Stimulated activated CD4-positive, alpha-beta T cell treated with anti-CD3 and anti-CD28 coated beads, Interleukin-4, amount 100 ng/mL, for 48 hours (primary cell): Measurements from ENCODE around the gene EIF4A3.
A peak's percentile ranks its signal among the peaks of the same experiment; 100 is the strongest.
"Not testable (repeated sequence)": the region's sequence is repeated elsewhere in the genome, so short reads cannot be mapped to it uniquely, and the experiment has no call there.

Source experiments
- DNase-seq, 2 donors: peaks; one replicate each; pipeline ENCODE4 v3.0.0-alpha.2; 2020; ENCODE audit warnings: low read depth in 2 of 2

Gene EIF4A3

DNA sequence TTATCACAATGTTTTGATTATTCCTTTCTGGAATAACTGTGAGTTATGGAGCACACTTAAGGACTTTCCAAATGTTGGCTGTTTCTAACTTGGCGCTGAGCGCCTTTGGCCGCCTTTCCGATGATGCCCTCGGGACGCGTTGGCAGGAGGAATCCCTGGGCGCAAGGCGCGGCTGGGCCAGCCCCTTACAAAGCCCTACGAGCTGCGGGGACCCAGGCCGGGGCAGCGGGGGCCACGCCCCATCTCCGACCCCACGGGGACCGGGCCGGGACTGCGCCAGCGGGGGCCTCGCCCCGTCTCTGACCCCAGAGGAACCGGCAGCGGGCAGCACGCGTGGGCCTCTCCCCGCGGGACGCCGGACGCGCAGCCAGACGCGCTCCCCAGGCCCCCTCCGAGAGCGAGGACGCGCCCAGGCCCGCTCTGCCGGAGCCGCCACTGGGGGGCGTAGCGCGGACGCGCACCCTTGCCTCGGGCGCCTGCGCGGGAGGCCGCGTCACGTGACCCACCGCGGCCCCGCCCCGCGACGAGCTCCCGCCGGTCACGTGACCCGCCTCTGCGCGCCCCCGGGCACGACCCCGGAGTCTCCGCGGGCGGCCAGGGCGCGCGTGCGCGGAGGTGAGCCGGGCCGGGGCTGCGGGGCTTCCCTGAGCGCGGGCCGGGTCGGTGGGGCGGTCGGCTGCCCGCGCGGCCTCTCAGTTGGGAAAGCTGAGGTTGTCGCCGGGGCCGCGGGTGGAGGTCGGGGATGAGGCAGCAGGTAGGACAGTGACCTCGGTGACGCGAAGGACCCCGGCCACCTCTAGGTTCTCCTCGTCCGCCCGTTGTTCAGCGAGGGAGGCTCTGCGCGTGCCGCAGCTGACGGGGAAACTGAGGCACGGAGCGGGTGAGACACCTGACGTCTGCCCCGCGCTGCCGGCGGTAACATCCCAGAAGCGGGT lies 45.6 kb downstream of the EIF4A3 start, which contains the start of gene GAA:
TSS of gene GAA (plus strand) at position 571 of the 935 bp plus-strand sequence. CDS start 3,006 bp downstream, outside the sequence.
- DNase-seq, result peak; percentile 76 to 84

DNA sequence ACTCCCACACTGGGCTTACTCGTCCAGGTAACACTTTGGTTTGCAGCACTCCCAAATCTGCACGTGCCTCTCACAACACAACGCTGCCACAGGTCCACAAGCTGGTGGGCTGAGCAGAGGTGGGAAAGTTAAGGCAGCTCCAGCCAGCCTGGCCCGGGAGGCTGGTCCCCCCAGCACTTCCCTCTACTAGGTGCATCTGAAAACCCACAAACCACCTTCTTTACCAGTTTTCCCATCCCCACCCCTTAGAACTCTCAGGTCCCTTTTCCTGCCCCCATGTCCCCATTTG lies 46.9 kb downstream of the EIF4A3 start:
- DNase-seq, result no peak

DNA sequence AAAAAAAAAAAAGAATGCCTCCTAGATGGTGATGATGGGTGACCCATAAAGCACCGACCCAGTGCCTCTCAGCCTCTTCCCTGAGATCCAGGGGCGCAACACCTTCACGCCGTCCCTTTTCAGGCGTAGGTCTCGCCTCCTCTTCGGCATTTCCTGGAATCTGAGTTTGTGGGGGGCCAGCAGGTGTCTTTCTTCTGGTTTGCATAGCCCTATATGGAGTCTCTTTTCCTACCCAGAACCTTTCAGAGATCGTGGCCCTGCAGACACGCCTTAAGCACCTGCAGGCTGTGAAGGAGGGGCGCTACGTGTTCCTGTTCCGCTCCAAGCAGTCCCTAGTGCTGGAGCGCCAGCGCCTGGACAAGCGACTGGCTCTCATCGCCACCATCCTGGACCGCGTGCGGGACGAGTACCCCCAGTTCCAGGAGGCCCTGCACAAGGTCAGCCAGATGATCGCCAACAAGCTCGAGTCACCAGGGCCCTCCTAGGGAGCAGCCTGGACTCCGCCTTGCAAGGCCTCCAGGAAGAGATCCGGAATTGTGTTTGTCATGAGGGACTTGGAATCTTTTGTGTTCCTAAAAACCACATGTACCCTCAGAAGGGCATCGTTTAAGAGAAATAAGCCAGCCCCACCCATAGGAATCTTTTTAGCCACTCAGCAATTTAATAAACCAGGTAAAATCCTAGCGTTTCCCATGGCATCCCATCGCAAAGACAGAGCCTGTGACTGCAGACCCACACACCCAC lies 47.5 kb downstream of the EIF4A3 start:
- no peak for DNase-seq

DNA sequence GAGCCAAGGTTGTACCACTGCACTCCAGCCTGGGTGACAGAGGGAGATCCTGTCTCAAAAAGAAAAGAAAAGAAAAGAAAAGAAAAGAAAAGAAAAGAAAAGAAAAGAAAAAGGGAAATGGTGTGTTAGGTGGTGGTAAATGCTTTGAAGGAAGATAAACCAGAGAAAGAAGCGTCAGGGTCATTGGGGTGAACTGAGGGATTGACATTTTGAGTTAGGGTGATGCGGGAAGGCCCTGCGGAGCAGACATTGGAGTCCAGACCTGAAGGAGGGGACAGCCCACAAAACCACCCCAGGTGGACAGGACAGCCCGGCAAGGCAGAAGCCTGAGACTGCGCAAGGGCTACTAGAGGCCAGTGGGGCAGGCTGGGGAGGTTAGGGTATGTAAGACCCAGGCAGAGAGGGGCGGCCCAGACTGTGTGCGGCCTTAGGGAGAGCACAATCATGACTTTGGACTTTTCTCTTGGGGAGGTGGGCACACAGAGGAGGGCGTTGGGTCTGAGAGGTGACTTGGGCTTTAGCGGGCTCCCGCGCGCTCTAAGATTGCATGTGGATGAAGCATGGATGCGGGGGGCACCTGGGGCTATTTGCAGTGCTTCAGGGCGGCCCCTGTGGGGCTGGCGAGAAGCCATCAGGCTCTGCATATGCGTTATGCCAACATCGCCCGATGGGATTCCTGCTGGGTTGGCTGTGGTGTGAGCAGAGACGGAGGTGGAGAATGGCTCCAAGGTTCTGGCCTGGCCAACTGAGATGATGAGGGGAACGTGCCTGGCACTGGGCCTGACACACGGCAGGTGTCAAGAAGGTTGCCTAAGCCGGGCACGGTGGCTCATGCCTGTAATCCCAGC lies 48.9 kb downstream of the EIF4A3 start:
- DNase-seq, result no peak

DNA sequence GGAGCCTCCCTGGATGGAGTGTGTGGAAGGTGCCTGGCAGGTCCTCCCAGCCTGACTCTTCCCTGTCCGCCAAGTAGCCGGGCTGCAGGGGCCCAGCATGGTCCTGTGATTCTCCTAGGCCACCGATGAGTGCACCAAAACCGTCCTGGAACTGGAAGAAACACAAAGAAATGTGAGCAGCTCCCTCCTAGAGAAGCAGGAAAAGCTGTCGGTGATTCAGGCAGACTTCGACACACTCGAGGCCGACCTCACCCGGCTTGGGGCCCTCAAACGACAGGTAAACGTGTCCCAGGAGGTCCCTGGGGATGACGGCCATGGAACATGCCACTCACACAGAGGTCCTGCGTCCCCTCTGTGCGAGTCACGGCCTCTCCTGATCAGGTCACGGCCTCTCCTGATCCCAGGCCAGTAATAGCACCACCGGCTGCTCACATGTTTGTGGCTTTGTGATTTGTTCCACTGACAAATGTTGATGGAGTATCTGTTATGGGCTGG lies 49.8 kb downstream of the EIF4A3 start:
- DNase-seq, result no peak

DNA sequence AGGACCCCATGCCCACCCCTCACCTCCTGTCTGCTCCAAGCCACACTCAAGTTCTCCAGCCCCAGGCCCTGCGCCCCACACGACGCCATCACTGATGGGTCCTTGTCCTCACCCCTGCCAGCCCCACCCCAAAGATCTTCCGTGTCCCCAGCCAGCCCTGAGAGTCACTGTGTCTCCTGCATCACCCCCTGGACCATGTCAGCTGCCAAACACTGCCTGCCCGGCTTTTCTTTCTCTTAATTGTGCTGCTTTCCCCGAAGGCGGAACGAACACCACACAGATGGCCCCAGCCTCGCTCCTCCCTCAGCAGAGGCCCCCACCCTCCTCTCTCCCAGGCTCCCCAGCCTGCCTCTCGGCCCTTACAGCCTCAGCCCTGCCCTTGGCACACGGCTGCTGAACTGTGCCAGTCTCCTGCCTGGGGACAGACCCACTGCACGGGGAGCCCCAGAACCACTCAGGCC lies 50.3 kb downstream of the EIF4A3 start:
- DNase-seq, result no peak

DNA sequence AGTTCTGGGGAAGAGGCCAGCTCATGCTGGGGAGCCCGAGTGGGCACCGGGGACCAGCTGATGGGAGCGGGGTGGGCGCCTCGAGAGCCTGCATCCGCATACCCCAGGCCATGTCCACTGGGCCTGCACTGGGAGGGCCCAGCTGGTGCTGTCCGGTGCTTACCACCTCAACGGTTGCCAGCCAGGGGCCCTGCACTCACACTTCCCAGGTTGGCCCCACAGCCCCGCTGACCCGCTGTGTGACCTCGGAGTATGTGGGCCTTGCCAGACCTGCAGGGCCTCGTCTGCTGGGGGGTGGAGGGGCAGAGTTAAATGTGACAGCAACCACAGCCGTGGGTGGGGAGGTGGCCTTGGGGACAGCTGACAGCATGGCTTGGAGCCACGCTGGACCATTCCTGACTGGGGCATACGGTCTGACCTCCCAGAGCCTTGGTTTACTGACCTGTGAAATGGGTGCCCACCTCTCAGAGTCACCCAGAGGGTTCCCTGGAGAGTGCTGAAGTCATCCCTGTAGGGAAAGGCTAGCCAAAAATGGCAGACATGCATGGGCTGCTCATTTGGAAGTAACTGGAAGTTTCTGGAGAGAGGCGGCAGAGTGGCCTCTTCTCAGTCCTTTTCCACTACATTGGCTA lies 51.0 kb downstream of the EIF4A3 start:
- DNase-seq, result no peak

DNA sequence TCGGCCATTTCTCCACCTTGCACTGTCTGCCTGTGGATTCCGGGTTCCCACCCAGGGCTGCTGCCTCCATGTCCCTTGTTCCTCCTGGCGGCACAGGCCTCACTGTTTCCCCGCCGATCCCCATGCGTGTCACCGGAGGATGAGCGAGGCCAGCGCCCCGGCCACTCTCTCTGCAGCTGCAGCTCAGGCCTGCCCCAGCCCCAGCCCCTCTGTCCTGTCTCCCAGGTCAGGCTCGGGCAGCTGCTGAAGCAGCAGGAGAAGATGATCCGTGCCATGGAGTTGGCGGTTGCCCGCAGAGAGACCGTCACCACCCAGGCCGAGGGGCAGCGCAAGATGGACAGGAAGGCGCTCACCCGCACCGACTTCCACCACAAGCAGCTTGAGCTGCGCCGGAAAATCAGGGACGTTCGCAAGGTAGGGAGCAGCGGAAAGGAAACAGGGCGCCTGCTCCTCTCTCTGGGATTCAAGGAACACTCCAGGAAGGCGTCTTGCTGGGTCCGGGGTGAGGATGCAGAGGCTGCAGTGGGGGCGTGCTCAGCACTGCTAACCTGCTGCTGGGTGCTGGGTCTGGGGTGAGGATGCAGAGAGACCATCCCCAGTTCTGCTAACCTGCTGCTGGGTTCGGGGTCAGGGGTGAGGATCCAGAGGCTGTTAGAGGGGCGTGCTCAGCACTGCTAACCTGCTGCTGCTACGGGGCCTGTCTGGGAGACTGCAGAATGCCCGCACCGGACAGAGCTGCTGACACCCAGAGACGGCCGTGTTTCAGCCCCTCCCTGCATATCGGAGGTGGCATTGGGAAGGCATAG lies 51.7 kb downstream of the EIF4A3 start:
- no peak for DNase-seq

DNA sequence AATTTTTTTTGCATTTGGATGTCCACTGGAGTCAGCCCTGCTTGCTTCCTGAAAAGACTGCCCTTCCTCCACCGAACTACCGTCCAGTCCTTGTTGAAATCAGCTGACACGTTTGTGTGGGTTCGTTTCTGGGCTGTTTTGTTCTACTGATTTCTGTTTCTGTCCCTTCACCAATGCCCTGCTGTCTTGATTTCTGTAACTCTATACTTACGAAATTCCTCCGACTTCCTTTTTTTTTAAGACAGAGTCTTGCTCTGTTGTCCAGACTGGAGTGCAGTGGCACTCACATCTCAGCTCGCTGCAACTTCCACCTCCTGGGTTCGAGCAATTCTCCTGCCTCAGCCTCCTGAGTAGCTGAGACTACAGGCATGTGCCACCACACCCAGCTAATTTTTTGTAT lies 54.0 kb downstream of the EIF4A3 start:
- DNase-seq, result no peak

DNA sequence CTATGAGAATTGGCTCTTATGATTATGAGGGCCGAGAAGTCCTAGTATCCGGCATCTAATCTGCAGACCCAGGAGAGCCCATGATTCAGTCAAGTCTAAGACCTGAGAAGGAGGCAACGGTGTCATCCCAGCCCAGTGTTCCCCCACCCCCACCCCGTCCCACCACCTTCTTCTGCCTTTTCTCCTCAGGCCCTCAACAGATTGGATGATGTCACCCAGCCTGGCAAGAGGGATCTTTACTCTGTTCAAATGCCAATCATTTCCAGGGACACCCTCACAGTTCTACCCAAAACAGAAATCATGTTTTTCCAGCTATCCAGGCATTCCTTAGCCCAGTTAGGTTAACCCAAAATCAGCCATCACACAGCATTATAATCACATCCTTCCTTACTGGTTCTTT lies 55.6 kb downstream of the EIF4A3 start:
- no peak for DNase-seq

DNA sequence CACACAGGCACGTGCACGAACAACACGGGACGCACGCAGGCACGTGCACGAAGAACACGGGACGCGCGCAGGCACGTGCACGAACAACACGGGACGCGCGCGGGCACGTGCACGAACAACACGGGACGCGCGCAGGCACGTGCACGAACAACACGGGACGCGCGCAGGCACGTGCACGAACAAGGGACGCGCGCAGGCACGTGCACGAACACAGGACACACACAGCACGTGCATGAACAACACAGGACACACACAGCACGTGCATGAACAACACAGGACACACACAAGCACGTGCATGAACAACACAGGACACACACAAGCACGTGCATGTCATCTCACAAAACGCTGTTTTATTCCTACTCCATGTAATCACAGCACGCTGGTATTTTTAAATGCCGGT lies 56.8 kb downstream of the EIF4A3 start:
- not testable (repeated sequence) for DNase-seq

DNA sequence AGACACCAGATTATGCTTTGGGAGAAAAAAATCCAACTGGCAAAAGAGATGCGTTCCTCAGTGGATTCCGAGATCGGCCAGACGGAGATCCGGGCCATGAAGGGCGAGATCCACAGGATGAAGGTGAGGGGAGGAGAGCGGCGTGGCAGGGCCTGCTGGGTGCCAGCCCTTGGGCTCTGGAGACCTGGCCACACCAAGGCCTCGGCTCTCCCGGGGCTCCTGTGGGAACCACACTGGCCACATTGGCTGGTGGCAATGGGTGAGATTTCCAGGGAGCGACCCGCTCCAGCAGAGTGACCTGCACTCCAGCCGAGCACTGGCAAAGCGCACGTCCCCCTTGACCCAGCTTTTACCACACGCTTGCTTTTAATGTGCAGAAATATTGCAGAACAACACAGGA lies 57.2 kb downstream of the EIF4A3 start:
- DNase-seq, result no peak

DNA sequence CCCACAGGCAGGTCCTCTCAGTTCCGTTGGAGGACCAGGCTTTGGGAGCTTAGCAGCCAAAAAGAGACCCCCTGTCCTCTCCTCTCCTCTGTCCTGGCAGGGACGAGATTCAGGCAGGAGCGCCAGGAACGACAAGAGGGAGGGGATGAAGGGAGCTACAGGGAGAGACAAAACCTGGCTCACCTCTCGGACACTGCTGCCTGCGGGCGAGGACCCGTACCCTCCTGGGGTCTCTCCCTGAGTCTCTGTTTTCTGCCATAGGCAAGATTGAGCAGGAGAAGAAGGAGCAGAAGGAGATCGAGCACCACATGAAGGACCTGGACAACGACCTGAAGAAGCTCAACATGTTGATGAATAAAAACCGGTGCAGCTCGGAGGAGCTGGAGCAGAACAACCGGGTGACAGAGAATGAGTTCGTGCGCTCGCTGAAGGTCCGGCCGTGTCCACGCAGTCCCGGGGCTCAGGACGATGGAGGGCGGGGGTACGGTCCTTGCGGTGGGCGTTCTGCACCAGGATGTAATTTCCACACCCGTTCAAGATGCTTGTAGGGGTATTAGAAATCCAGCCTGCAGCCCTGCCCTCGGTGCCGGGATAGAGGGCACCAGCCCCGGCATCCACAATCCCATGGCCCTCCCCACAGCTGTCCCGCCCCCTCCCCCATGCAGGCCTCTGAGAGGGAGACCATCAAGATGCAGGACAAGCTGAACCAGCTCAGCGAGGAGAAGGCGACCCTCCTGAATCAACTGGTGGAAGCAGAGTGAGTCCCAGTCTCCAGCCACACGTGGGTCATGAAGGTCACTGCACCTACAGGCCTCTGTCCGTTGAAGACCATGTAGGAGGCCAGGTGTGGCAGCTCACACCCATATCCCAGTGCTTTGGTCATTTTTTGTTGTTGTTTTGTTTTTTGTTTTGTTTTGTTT lies 59.3 kb downstream of the EIF4A3 start:
- no peak for DNase-seq

DNA sequence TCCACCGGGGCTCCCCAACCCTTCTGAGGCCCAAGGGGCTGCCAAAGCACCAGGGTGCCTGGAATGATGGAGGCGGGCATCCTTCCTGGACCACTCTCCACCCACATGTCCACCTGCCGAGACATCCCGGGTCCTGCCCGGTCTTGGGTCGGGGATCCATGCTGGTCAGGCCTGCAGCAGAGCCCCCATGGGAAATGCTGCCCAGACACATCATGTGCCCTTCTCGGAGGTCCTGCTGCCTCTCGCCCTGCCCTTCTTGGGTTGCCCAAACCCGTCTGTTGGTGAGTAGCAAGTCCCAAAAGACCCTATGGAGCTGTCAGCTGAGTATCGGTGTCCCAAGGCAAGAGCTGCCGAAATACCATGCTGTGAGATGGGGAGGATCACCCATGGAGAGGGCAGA lies 60.3 kb downstream of the EIF4A3 start:
- no peak for DNase-seq

DNA sequence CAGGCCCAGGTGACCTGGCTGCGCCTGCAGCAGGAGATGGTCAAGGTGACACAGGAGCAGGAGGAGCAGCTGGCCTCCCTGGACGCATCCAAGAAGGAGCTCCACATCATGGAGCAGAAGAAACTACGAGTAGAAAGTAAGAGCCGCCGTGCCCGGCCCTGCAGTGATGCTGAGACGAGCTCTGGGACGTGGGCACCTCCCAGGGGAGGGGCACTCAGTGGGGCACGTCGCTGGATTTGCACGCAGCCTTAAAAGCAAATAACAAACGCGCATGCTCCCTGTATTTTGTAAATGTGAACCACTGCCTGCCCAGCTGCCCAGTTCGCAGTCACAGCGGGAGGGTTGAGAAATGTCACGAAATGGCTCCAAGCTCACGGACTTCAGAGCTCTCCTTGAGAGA lies 60.8 kb downstream of the EIF4A3 start:
- DNase-seq, result no peak

DNA sequence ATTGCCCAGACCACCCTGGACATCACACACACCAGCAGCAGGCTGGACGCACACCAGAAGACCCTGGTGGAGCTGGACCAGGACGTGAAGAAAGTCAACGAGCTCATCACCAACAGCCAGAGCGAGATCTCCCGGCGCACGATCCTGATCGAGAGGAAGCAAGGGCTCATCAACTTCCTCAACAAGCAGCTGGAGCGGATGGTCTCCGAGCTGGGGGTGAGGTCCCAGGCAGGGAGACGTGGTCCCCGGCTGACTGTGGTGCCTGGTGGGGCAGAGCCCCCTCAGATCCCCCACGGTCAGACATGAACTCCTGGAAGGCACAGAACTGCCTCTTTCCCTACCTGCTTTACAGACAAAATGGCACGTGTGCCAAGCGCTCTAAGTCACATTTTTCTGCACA lies 62.2 kb downstream of the EIF4A3 start:
- DNase-seq, result no peak
